ENCODE measurements around the gene ADH5.

The ADH5 gene

GRCh38 chr4:99054428-99054994 is 34.1 kb downstream of the ADH5 start:
- no peak for TF ChIP-seq SIN3A (IDR thresholded peaks at IDR 0.05; ENCODE audit: borderline replicate concordance, insufficient read depth, low read length)
- TF ChIP-seq FOXP2 (optimal IDR thresholded peaks at IDR 0.05; ENCODE audit: borderline replicate concordance, extremely low read depth, extremely low read length, insufficient read depth) = no peak
- no peak for TF ChIP-seq REST (IDR thresholded peaks at IDR 0.05; ENCODE audit: insufficient read depth in 1 of 2, low read depth in 2 of 2, low read length in 2 of 2)
- no peak for TF ChIP-seq POLR2AphosphoS5 (IDR thresholded peaks at IDR 0.05; ENCODE audit: low read depth, low read length)
- no peak for TF ChIP-seq TAF1 (IDR thresholded peaks at IDR 0.05; ENCODE audit: borderline replicate concordance, insufficient read depth, low read length)

- TF ChIP-seq SIN3A (IDR thresholded peaks at IDR 0.05; ENCODE audit: borderline replicate concordance, insufficient read depth, low read length) (no peak), REST (IDR thresholded peaks at IDR 0.05; ENCODE audit: insufficient read depth in 1 of 2, low read depth in 2 of 2, low read length in 2 of 2) (no peak), POLR2AphosphoS5 (IDR thresholded peaks at IDR 0.05; ENCODE audit: low read depth, low read length) (no peak), TAF1 (IDR thresholded peaks at IDR 0.05; ENCODE audit: borderline replicate concordance, insufficient read depth, low read length) (no peak)
Measured at GRCh38 chr4:99052902-99053301, 35.7 kb downstream of the ADH5 start.

GRCh38 chr4:99047710-99048109 is 40.9 kb downstream of the ADH5 start:
- TF ChIP-seq TAF1 (IDR thresholded peaks at IDR 0.05; ENCODE audit: borderline replicate concordance, insufficient read depth, low read length) (no peak), SIN3A (IDR thresholded peaks at IDR 0.05; ENCODE audit: borderline replicate concordance, insufficient read depth, low read length) (no peak), POLR2AphosphoS5 (IDR thresholded peaks at IDR 0.05; ENCODE audit: low read depth, low read length) (no peak)

GRCh38 chr4:99043346-99043745 is 45.2 kb downstream of the ADH5 start:
- TF ChIP-seq FOXP2 (optimal IDR thresholded peaks at IDR 0.05; ENCODE audit: borderline replicate concordance, extremely low read depth, extremely low read length, insufficient read depth) (no peak), TAF1 (IDR thresholded peaks at IDR 0.05; ENCODE audit: borderline replicate concordance, insufficient read depth, low read length) (no peak), POLR2AphosphoS5 (IDR thresholded peaks at IDR 0.05; ENCODE audit: low read depth, low read length) (no peak), REST (IDR thresholded peaks at IDR 0.05; ENCODE audit: insufficient read depth in 1 of 2, low read depth in 2 of 2, low read length in 2 of 2) (no peak), SIN3A (IDR thresholded peaks at IDR 0.05; ENCODE audit: borderline replicate concordance, insufficient read depth, low read length) (no peak)

- no peak for TF ChIP-seq SIN3A (IDR thresholded peaks at IDR 0.05; ENCODE audit: borderline replicate concordance, insufficient read depth, low read length)
- TF ChIP-seq REST (IDR thresholded peaks at IDR 0.05; ENCODE audit: insufficient read depth in 1 of 2, low read depth in 2 of 2, low read length in 2 of 2) = no peak
- TF ChIP-seq POLR2AphosphoS5 (IDR thresholded peaks at IDR 0.05; ENCODE audit: low read depth, low read length) = no peak
- TF ChIP-seq FOXP2 (optimal IDR thresholded peaks at IDR 0.05; ENCODE audit: borderline replicate concordance, extremely low read depth, extremely low read length, insufficient read depth) = no peak
- TF ChIP-seq TAF1 (IDR thresholded peaks at IDR 0.05; ENCODE audit: borderline replicate concordance, insufficient read depth, low read length) = no peak
Measured at GRCh38 chr4:99038213-99038612, 50.4 kb downstream of the ADH5 start.
